Bone marrow (tissue), 2 donors: ENCODE results near the gene ZNF550.
A peak's percentile ranks its signal among the peaks of the same experiment; 100 is the strongest.
"Not testable (repeated sequence)": the region's sequence is repeated elsewhere in the genome, so short reads cannot be mapped to it uniquely, and the experiment has no call there.

Source experiments
- DNase-seq, 2 donors: peaks; one replicate each; lab custom pipeline; 2025; lab: John Stamatoyannopoulos, UW

The ZNF550 gene

GRCh38 chr19:57527136-57527881 lies 32.4 kb downstream of the ZNF550 start, which contains the start of gene ZNF549:
Gene ZNF549, plus strand, starts transcription at chr19:57527356. Its CDS starts 218 bp downstream, at chr19:57527574.
- peak; percentile 43 to 68 for DNase-seq

GRCh38 chr19:57518021-57518420 lies 41.6 kb downstream of the ZNF550 start:
- not testable (repeated sequence) for DNase-seq

DNA sequence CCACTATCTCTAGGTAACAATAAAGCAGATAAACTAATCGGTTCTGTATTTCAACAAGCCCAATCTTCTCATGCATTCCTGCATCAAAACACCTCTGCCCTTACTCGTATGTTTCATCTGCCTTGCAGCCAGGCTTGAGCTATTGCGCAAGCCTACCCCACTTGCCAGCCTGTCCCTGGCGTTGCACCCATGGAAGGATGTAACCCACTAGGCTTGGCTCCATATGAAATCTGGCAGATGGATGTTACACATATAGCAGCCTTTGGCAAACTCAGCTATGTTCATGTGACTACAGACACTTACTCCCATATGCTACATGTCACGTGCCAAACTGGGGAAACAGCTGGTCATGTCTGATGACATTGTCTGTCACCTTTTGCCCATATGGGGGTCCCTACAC lies 44.4 kb downstream of the ZNF550 start:
- DNase-seq = no peak

DNA sequence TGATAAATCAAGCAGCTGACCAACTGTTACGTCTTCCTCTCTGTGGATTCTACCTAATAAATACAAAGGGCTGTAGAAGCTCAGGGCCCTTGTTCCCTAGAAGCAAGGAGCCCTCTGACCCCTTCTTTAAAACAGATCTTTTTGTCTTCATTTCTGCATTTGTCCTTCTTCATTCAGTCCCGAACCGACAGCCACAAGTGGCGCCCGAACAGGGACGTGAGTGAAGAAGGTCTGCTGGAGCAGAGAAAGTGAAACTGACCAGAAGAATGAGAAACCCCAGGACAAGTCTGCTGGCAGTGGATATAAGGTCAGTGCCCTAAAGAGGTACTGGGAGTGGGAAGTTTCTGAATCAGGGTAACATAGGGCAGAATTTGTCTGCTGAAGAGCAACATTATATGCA lies 46.8 kb downstream of the ZNF550 start:
- no peak for DNase-seq

- no peak for DNase-seq
Measured at GRCh38 chr19:57511484-57511883, 48.2 kb downstream of the ZNF550 start.

DNA sequence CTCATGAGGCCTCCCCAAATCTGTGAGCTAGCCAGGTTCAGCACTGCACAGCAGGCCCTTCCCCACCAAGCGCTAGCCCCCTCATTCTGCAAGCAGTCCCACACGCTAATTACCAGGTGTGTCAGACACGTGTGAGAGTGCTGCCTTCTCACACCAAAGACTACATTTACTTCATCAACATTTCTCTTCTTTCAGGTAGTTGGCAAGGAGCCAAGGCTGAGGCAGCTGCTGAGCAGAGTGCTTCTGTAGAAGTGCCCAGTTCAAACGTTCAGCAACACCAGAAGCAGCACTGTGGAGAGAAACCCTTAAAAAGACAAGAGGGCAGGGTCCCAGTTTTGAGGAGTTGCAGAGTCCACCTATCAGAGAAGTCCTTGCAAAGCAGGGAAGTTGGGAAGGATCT lies 53.5 kb downstream of the ZNF550 start:
- no peak for DNase-seq

- not testable (repeated sequence) for DNase-seq
Measured at GRCh38 chr19:57500400-57500799, 59.3 kb downstream of the ZNF550 start.

- peak; percentile 63 to 64 for DNase-seq
Measured at GRCh38 chr19:57499680-57500395, 59.8 kb downstream of the ZNF550 start, which contains the start of gene ZNF773. Gene ZNF773, plus strand, starts transcription at chr19:57499938. Its CDS starts 143 bp downstream, at chr19:57500081.

GRCh38 chr19:57499332-57499679 lies 60.4 kb downstream of the ZNF550 start:
- not testable (repeated sequence) for DNase-seq

- not testable (repeated sequence) for DNase-seq
Measured at GRCh38 chr19:57488299-57488644, 71.4 kb downstream of the ZNF550 start.

DNA sequence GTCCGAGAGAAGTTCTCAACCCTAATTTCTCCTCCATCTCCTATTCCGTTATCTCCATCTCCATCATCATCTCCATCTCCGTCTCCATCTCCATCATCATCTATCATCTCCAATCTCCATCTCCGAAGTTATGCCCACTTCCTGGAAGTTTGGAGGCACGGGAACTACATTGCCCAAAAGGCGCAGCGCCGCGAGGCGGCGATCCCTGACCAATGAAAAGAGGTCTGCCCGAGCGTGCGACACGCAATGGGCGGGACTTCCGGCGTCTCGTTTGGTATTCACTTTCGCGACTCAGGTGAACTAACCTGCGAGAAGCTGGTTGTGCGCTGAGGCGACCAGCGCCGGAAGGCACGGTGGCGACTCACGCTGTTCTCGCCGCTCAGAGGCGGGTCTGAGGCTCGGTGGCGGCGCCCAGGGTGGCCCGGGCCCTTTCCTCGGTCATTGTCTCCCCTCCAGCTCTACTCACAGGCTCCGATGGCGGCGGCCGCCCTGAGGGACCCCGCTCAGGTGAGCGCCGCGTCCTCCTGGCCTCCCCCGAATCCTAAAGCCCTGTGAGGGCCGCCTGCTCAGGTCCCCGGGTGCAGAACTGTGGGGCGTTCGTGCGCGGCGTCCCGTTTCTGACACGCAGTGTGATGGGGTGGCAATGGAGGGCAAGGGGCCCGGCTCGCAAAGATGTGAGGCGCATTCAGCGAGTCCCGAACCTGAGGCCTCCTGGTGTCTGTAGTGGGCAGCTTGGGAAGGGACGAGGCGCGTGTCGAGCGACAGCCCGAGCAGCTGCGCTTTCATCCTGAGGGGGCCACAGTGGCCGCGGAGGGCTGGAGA lies 72.0 kb downstream of the ZNF550 start, which contains the start of gene ZNF419:
Gene ZNF419, plus strand, starts transcription at position 274 of the 822 bp plus-strand sequence. Its CDS starts 201 bp downstream, at position 475.
- peak; percentile 54 to 73 for DNase-seq
